Measurements from ENCODE around the gene LRRFIP1. TPM values are rescaled to one million over a fixed set of nuclear protein-coding genes. Genes with fewer than 3 reads are reported as not detected.
A peak's percentile ranks its signal among the peaks of the same experiment; 100 is the strongest.

Gene LRRFIP1
- total and polyA plus RNA-seq, 2 donors (not counting 3 experiments of a cell fraction or from before 2014, with no cell fraction given), result 39.2 to 179 TPM

- Histone ChIP-seq H4K20me1 (replicated peaks; ENCODE audit: control insufficient read depth, extremely low read depth, insufficient read depth, low read length) (peaks cover 4% of the 10 kb centered on the region), H3K9ac (replicated peaks; ENCODE audit: extremely low read depth, insufficient read depth, low read length) (peak overlapping the region; percentile 55), H3K4me2 (ENCODE audit: insufficient read depth, low read length) (peak overlapping the region; percentile 86), H3K4me3 (replicated peaks in 1 of 3; ENCODE audit: insufficient read depth in 1 of 3, low read depth in 1 of 3, low read length in 3 of 3) (peak overlapping the region in 1 of 3 experiments; percentile 81), H2AFZ (ENCODE audit: low read depth, low read length) (no peak overlapping the region), H3K79me2 (ENCODE audit: control insufficient read depth, insufficient read depth, low read length) (peaks cover 72% of the 10 kb centered on the region), H3K4me1 (ENCODE audit: control insufficient read depth, extremely low read depth, insufficient read depth, low read length) (peaks cover 69% of the 10 kb centered on the region), H3K9me3 (replicated peaks; ENCODE audit: control insufficient read depth, insufficient read depth, low read length) (no peaks in the 10 kb centered on the region), H3K27me3 (ENCODE audit: control insufficient read depth in 2 of 2, insufficient read depth in 2 of 2, low read length in 2 of 2) (no peaks in the 10 kb centered on the region), H3K9me1 (replicated peaks; ENCODE audit: control insufficient read depth, extremely low read depth, insufficient read depth, low read length) (no peaks in the 10 kb centered on the region), H3K27ac (ENCODE audit: insufficient read depth, low read depth, low read length) (peak overlapping the region; percentile 87), H3K36me3 (ENCODE audit: control insufficient read depth in 2 of 2, extremely low read depth in 1 of 2, insufficient read depth in 2 of 2, low read length in 2 of 2) (no peaks in the 10 kb centered on the region)
- TSS peak; percentile 0 for BruUV-seq (replicated peaks)
- intact Hi-C loops (cut with micrococcal nuclease) (loop anchor here (1.0 kb wide), 4 partner anchors 9 to 79 kb away; no protein-coding TSS in a partner anchor), dilution Hi-C loops (cut with MboI; ENCODE audit: extremely low pct_ligation_motif_present, low sequenced_read_pairs) (no loop called here)
- peak; percentile 55 for TF ChIP-seq POLR2AphosphoS5 (IDR thresholded peaks at IDR 0.05; ENCODE audit: insufficient read depth, low read depth, low read length)
- peak; percentile 42 for TF ChIP-seq POLR2A (IDR thresholded peaks at IDR 0.05; ENCODE audit: low read depth, low read length)
- peak; percentile 86 for TF ChIP-seq JUN (IDR thresholded peaks at IDR 0.05; ENCODE audit: borderline replicate concordance, insufficient read depth, insufficient read length, low read depth)
- TF ChIP-seq GATA2 (IDR thresholded peaks at IDR 0.05; ENCODE audit: insufficient read depth, insufficient read length, low read depth, low read length), result peak; percentile 90
- TF ChIP-seq, protein P1, sequence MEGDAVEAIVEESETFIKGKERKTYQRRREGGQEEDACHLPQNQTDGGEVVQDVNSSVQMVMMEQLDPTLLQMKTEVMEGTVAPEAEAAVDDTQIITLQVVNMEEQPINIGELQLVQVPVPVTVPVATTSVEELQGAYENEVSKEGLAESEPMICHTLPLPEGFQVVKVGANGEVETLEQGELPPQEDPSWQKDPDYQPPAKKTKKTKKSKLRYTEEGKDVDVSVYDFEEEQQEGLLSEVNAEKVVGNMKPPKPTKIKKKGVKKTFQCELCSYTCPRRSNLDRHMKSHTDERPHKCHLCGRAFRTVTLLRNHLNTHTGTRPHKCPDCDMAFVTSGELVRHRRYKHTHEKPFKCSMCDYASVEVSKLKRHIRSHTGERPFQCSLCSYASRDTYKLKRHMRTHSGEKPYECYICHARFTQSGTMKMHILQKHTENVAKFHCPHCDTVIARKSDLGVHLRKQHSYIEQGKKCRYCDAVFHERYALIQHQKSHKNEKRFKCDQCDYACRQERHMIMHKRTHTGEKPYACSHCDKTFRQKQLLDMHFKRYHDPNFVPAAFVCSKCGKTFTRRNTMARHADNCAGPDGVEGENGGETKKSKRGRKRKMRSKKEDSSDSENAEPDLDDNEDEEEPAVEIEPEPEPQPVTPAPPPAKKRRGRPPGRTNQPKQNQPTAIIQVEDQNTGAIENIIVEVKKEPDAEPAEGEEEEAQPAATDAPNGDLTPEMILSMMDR (IDR thresholded peaks at IDR 0.05; ENCODE audit: extremely low read depth in 1 of 2, insufficient read depth in 1 of 2, low read depth in 1 of 2, low read length in 2 of 2), result no peak
- TF ChIP-seq, protein P2, sequence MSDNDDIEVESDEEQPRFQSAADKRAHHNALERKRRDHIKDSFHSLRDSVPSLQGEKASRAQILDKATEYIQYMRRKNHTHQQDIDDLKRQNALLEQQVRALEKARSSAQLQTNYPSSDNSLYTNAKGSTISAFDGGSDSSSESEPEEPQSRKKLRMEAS (IDR thresholded peaks at IDR 0.05; ENCODE audit: insufficient read depth, insufficient read length), result no peak
- no peak for TF ChIP-seq EZH2 (IDR thresholded peaks at IDR 0.05; ENCODE audit: borderline replicate concordance, low read depth, low read length, severe bottlenecking)
- no peak for TF ChIP-seq MYC (IDR thresholded peaks at IDR 0.05; ENCODE audit: low read depth, low read length)
- TF ChIP-seq FOS (IDR thresholded peaks at IDR 0.05; ENCODE audit: borderline replicate concordance, insufficient read depth, low read length), result peak; percentile 80
- DNase-seq (ENCODE audit: low read depth, low spot score) (peak; percentile 95), FAIRE-seq (peak; percentile 89)
- ChIA-PET POLR2A (interaction anchor here (0.7 kb wide), 1 partner anchor 25 kb away, joined by 3 read pairs; no protein-coding TSS in a partner anchor), CTCF (interaction anchor here (0.6 to 3.5 kb wide), 9 partner anchors 9 to 113 kb away, joined by 3 to 29 read pairs (median 4); no protein-coding TSS in a partner anchor)
Measured at GRCh38 chr2:237695201-237695780, 67.9 kb downstream of the LRRFIP1 start.

Measured in endothelial cell of umbilical vein (primary cell).